ENCODE measurements around the gene SLC25A51.
"Not testable (repeated sequence)": the region's sequence is repeated elsewhere in the genome, so short reads cannot be mapped to it uniquely, and the experiment has no call there.

Gene SLC25A51

DNA sequence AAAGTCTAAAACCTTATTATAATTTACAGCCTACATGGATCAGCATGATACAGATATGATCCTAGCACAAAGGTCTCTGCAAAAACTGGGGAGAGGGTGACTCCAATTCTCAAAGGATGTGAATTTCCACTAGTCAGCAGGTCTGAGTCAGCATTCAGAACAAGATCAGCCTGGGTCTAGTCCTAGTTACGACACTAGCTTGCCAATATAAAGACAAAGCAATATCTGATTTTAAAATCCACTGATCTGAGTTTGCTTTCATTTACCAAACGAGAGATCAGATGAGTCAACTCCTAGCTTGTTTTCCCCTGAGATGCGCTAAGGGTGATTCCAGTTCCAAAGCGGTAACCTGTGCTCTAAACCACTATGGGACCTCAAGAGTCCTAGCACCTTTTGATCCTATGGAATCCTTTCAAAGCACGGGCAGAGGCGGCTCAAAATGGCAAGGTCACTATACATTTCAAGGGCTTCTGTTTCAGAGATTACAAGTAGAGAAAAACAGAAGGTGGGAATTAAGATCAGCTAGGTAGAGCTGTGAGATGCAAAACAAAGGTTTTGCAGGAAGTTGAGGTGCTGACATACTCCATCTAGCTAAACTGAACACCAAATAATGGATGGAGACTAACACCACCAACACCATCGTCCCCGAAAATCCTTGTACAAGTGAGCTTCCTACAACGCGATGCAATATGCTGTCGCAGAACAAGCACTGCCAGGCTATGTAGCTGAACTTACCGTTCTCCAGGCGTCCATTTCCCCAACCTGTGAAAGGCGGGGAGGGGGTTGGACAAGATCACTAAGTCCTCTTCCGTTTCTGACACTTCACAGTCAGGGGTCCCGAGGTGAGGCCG lies 906 bp downstream of the SLC25A51 start:
- no peak for DNase-seq

DNA sequence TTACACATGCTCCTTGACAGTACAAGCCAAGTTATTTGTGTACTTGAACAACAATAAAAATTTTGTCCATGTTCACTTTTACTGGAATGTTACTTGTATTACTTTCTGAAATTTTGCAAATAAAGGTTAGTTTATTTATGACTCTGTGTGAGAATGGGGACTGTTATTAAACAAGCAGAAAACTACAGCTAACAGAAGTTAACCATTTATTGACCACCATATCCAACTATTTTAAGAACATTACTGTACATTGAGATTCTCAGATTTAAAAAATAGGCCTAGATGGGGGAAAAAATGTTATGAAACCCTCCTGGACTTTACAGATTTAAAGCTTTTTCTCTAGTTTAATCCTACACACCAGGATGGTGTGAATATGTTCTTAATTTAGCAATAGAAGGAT lies 1.8 kb downstream of the SLC25A51 start:
- no peak for DNase-seq

DNA sequence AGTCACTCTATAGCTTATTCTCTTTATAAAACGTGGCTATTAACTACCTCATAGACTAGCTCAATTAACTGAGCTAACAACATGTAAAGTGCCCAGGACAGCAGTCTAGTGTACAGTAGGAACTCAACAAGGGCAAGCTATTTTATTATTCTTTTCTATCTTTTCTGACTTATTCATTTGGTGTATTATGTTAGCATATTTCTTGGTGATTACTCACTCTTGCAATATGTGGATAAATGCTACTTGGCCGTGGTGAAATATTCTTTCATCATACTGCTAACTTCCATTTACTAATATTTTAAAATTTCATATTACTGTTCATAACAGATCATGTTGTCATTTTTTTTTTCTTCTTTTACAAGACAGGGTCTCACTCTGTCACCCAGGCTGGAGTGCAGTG lies 4.9 kb downstream of the SLC25A51 start:
- no peak for DNase-seq

DNA sequence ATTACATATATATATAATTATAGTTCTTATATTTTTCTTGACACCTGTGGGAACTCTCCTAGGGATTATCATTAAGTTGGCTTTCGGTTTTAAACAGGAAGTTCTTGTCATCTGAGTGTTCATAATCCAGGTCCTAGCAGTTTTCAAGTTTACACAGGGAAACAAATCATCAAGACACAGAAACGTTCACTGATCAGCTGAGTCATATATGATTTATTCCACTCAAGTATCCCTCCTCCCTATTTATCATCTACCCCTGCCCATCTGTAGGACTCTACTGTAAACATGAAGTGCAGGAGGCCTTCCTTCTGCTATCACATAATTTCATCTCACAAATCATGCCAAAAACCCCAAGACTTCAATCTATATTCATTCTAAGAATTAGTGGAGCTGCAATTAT lies 6.3 kb downstream of the SLC25A51 start:
- DNase-seq, result no peak

DNA sequence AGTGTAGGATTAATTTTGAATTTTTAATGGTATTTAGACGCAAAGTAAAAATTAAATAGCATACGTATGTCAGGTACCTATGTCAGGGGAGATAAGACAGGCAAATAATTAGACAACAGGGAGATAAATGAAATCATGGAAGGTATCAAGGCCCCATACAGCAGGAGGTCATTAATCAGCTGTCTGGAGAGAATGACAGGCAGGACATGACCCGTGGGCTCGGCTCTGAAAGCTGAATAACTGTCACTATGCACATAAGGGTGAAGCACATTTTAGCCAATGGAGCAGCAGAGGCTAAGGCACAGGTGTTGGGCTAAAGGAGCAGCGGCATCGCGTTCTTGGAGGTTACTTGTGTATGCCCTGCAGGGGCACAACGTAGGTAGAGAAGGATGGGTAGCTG lies 11.9 kb downstream of the SLC25A51 start:
- no peak for DNase-seq

DNA sequence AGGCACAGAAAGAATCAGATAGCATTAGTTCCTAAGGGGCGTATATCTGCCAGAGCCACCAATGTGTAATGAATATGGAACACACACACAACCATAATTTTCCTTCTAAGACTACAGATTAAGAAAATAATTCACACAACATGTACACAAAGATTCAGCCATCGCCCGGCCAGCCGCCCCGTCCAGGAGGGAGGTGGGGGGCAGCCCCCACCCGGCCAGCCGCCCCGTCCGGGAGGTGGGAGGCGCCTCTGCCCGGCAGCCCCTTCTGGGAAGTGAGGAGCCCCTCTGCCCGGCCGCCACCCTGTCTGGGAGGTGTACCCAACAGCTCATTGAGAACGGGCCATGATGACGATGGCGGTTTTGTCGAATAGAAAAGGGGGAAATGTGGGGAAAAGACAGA lies 12.9 kb downstream of the SLC25A51 start:
- DNase-seq, result not testable (repeated sequence)

- no peak for DNase-seq
These were observed 14.4 kb downstream of the SLC25A51 start for GRCh38 chr9:37889536-37889935.

GRCh38 chr9:37887977-37888583 lies 15.8 kb downstream of the SLC25A51 start:
- not testable (repeated sequence) for DNase-seq

GRCh38 chr9:37880916-37881479 lies 22.9 kb downstream of the SLC25A51 start:
- DNase-seq, result no peak

- DNase-seq, result no peak
These were observed 27.6 kb downstream of the SLC25A51 start for GRCh38 chr9:37876376-37876775.

DNA sequence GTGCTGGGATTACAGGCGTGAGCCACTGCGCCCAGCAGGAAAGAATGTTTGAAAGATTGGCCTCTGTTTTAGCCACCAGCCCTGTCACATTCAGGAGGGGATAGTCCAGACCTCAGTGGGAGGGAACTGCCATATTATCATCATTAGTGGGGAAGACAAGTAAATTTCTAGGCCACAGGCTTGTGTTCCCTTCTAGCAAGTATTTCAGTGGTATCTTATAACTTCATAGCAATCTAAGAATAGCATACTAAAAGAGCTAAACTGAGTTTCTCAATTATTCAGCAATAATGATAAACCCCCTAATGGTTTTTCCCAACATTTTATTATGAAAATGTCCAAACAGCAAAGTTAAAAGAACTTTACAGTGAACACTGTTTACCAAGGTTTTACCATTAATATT lies 30.0 kb downstream of the SLC25A51 start:
- no peak for DNase-seq

DNA sequence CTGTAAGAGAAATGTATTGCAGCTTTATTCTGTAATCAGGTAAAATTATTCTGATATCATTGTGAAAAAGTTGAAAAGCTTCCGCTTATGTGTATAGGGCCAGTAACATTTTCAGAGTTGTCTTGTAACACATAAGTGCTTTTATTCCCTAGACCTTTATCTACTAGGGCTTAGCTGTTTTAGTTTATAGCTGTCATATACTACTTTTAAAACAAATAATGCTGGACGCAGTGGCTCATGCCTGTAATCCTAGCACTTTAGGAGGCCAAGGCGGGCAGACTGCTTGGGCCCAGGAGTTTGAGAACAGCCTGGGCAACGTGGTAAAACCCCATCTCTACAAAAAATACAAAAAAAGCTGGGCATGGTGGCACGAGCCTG lies 33.1 kb downstream of the SLC25A51 start:
- no peak for DNase-seq

DNA sequence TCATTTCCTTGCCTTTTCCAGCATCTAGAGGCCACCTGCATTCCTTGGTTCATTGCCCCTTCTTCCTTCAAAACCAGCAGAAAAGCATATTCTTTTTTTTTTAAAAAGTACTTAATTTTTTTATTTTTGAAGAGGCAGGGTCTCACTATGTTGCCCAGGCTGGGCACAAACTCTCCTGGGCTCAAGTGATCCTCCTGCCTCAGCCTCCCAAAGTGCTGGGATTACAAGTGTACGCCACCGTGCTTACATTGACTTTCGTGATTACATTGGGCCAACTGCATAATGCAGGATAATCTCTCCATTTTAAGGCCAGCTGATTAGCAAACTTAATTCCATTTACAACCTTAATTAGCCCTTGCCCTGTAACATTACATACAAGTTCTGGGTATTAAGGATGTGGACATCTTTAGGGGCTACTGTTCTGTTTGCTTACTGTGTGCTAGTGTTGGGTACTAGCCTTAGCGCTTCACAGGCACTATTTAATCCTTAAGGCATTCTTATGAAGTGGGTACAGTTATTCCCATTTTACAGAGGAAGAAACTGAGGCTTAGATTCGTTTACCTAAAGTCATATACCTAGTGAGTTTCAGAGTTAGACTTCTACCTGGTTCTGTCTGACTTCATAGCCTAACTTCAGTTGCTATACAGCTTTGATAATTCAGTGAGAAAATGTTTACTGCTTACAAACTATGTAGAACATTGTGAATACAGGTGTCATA lies 33.7 kb downstream of the SLC25A51 start:
- DNase-seq, result no peak

DNA sequence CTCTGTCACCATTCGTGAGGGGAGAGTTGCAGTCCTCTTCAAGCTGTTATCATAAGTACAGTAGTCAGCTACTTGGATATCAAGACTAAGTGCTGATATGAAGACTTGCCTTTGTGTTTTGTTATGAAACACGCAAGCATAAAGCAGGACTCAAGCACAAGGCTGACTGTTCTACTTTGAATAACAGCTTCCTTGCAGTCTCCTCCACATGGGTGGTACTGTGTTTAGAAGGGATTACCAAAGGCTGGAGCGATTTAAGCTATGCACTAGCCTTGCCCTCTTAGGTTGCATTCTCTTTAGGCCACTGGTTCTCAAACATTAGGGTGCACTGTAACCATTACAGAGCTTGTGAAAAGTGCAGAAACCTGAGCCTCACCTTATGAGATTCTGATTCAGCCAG lies 41.4 kb downstream of the SLC25A51 start:
- DNase-seq, result no peak

GRCh38 chr9:37859043-37859442 lies 44.9 kb downstream of the SLC25A51 start:
- DNase-seq, result no peak

GRCh38 chr9:37856551-37856950 lies 47.4 kb downstream of the SLC25A51 start:
- no peak for DNase-seq

DNA sequence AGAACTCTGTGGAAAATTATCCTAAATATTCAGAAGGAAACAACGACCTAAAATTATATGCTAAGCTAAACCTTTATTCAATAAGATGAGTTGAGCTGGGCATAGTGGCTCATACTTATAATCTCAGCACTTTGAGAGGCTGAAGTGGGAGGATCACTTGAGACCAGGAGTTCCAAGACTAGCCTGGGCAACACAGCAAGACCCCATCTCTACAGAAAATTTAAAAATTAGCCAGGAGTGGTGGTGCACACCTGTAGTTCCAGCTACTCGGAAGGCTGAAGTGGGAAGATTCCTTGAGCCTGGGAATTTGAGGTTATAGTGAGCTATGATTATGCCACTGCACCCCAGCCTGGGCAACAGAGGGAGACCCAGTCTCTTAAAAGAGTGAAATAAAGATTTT lies 51.7 kb downstream of the SLC25A51 start:
- no peak for DNase-seq

DNA sequence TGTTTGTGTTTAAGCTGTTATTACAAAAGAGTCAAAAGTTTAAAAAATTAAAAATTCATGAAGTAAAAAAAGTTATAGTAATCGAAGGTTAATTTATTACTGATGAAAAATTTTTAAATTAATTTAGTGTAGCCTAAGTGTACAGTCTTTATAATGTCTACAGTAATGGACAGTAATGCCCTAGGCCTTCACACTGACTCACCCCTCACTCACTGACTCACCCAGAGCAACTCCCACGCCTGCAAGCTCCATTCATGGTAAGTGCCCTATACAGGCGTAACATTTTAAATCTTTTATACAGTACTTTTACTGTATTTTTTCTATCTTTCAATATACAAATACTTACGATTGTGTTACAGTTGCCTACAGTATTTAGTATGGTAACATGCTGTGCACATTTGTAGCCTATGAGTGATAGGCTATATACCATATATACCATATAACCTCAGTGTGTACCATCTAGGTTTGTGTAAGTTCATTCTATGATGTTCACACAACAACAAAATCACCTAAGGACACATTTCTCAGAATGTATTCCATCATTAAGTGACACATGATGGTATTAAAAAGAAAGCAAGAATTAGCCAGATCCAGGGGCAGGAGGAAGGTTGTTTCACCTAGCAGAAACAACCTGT lies 63.2 kb downstream of the SLC25A51 start:
- no peak for DNase-seq

- no peak for DNase-seq
These were observed 64.1 kb downstream of the SLC25A51 start for GRCh38 chr9:37839496-37840461.

Data from DMS 273 treated with DMSO at 0.1 percent for 48 hours (cell line).